ENCODE measurements around the gene NAGLU.

GRCh38 chr17:42571435-42572225 lies 35.6 kb downstream of the NAGLU start:
- TF ChIP-seq POLR2A (IDR thresholded peaks at IDR 0.05; ENCODE audit: low read depth, low read length) = no peak
- TF ChIP-seq TAF1 (IDR thresholded peaks at IDR 0.05; ENCODE audit: borderline replicate concordance, low read depth, low read length) = no peak
